Smooth muscle cell (in vitro differentiated cells): ENCODE measurements around the gene CYB561D2. TPM values are rescaled to one million over a fixed set of nuclear protein-coding genes. Genes with fewer than 3 reads are reported as not detected.

Experiments used
- DNase-seq: peaks from one replicate; lab custom pipeline; 2025; ENCODE audit not compliant: unreplicated experiment; lab: John Stamatoyannopoulos, UW
- H2AFZ ChIP-seq: fragments of 200-600 bp; sonication (generic); 2 replicates; pipeline ENCODE4 v1.6.0; 2016; ENCODE audit warnings: antibody characterized with exemption, low read depth, mild to moderate bottlenecking
- H3F3A ChIP-seq: fragments of 200-600 bp; sonication (generic); 2 replicates; pipeline ENCODE4 v1.6.0; 2017; ENCODE audit warnings: antibody characterized with exemption, low read depth
- H3K27ac ChIP-seq: fragments of 200-600 bp; sonication (generic); 2 replicates; pipeline ENCODE4 v1.5.1; 2016; ENCODE audit warnings: low read depth, mild to moderate bottlenecking
- H3K27me3 ChIP-seq: fragments of 200-600 bp; sonication (generic); 2 replicates; pipeline ENCODE4 v1.6.1; 2016; ENCODE audit warnings: low read depth, mild to moderate bottlenecking
- H3K36me3 ChIP-seq: fragments of 200-600 bp; sonication (generic); 2 replicates; pipeline ENCODE4 v1.5.1; 2016; ENCODE audit warnings: low read depth
- H3K4me1 ChIP-seq: fragments of 200-600 bp; sonication (generic); 2 replicates; pipeline ENCODE4 v1.5.1; 2016; ENCODE audit warnings: low read depth
- H3K4me2 ChIP-seq: fragments of 200-600 bp; sonication (generic); 2 replicates; pipeline ENCODE4 v1.6.0; 2016; ENCODE audit warnings: mild to moderate bottlenecking
- H3K4me3 ChIP-seq: fragments of 200-600 bp; sonication (generic); 2 replicates; pipeline ENCODE4 v1.5.1; 2016; ENCODE audit warnings: mild to moderate bottlenecking
- H3K79me2 ChIP-seq: fragments of 200-600 bp; sonication (generic); 2 replicates; pipeline ENCODE4 v1.6.0; 2016; ENCODE audit warnings: low read depth, mild to moderate bottlenecking
- H3K9ac ChIP-seq: fragments of 200-600 bp; sonication (generic); 2 replicates; pipeline ENCODE4 v1.6.0; 2016; ENCODE audit warnings: low read depth
- H3K9me3 ChIP-seq: fragments of 200-600 bp; sonication (generic); replicated peaks from 2 replicates; pipeline ENCODE4 v1.5.1; 2016; ENCODE audit warnings: low read depth
- H4K20me1 ChIP-seq: fragments of 200-600 bp; sonication (generic); 2 replicates; pipeline ENCODE4 v1.6.0; 2016; ENCODE audit warnings: low read depth
- WGBS: methylation state at CpG from one replicate; pipeline ENCODE4 v1.1.7; 2016; ENCODE audit warnings: low lambda C conversion rate; 5-methylcytosine and 5-hydroxymethylcytosine counted together
- polyA plus RNA-seq: library from polyadenylated mRNA; unstranded; fragments of >200 nt; fragmentation: Nextera tagmentation; extraction: Ambion mirVana; gene quantifications from 2 replicates; pipeline ENCODE4 v1.2.1, GENCODE V29; 2016
- total RNA-seq: library from RNA; depleted of rRNA; stranded (reverse); fragments of >200 nt; gene quantifications from 2 replicates; pipeline ENCODE4 v1.2.3, GENCODE V29; 2014
- TF ChIP-seq, protein P1 (sequence below): fragments of 200-600 bp; sonication (generic); IDR thresholded peaks from 2 replicates; pipeline ENCODE4 v1.5.1; 2017; ENCODE audit warnings: borderline replicate concordance, mild to moderate bottlenecking, antibody characterized with exemption; ENCODE audit not compliant: insufficient read depth, poor library complexity, severe bottlenecking

Gene CYB561D2
- total and polyA plus RNA-seq, 2 experiments from 2014 or later, result 21.6 to 22.6 TPM

GRCh38 chr3:50382722-50383121, 32.1 kb downstream of the CYB561D2 start:
- 93% methylated on average over 12 of the region's 12 CpGs for WGBS
- H3K4me3 ChIP-seq, result no peak overlapping the region
- H3K9me3 ChIP-seq, result no peaks in the 10 kb centered on the region
- H2AFZ ChIP-seq, result no peak overlapping the region
- no peaks in the 10 kb centered on the region for H3K27me3 ChIP-seq
- no peaks in the 10 kb centered on the region for H4K20me1 ChIP-seq
- no peaks in the 10 kb centered on the region for H3K79me2 ChIP-seq
- TF ChIP-seq, protein P1, sequence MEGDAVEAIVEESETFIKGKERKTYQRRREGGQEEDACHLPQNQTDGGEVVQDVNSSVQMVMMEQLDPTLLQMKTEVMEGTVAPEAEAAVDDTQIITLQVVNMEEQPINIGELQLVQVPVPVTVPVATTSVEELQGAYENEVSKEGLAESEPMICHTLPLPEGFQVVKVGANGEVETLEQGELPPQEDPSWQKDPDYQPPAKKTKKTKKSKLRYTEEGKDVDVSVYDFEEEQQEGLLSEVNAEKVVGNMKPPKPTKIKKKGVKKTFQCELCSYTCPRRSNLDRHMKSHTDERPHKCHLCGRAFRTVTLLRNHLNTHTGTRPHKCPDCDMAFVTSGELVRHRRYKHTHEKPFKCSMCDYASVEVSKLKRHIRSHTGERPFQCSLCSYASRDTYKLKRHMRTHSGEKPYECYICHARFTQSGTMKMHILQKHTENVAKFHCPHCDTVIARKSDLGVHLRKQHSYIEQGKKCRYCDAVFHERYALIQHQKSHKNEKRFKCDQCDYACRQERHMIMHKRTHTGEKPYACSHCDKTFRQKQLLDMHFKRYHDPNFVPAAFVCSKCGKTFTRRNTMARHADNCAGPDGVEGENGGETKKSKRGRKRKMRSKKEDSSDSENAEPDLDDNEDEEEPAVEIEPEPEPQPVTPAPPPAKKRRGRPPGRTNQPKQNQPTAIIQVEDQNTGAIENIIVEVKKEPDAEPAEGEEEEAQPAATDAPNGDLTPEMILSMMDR, result no peak
- H3K4me2 ChIP-seq, result no peak overlapping the region
- no peak for DNase-seq
- no peak overlapping the region for H3K9ac ChIP-seq
- H3K4me1 ChIP-seq, result no peaks in the 10 kb centered on the region
- H3F3A ChIP-seq, result no peaks in the 10 kb centered on the region
- H3K36me3 ChIP-seq, result no peaks in the 10 kb centered on the region
- no peak overlapping the region for H3K27ac ChIP-seq

- no peak for DNase-seq
These were observed 33.1 kb downstream of the CYB561D2 start for GRCh38 chr3:50383750-50384149.

GRCh38 chr3:50385754-50386153, 35.1 kb downstream of the CYB561D2 start:
- Histone ChIP-seq H3K4me2 (no peak overlapping the region), H4K20me1 (no peaks in the 10 kb centered on the region), H3K9ac (no peak overlapping the region), H3K27ac (no peak overlapping the region), H3K4me1 (no peaks in the 10 kb centered on the region), H3K4me3 (no peak overlapping the region), H3F3A (no peaks in the 10 kb centered on the region), H3K9me3 (no peaks in the 10 kb centered on the region), H3K36me3 (no peaks in the 10 kb centered on the region), H2AFZ (no peak overlapping the region), H3K79me2 (no peaks in the 10 kb centered on the region), H3K27me3 (no peaks in the 10 kb centered on the region)
- WGBS, result 90% methylated on average over 13 of the region's 13 CpGs
- no peak for DNase-seq
- TF ChIP-seq, protein P1, result no peak

More at GRCh38 chr3:50383750-50384149, 33.1 kb downstream of the CYB561D2 start:
- no peak overlapping the region for H3K4me3 ChIP-seq
- no peaks in the 10 kb centered on the region for H3K9me3 ChIP-seq
- H3K4me1 ChIP-seq, result no peaks in the 10 kb centered on the region
- no peak overlapping the region for H3K9ac ChIP-seq
- no peaks in the 10 kb centered on the region for H3F3A ChIP-seq
- H3K79me2 ChIP-seq, result no peaks in the 10 kb centered on the region
- no peaks in the 10 kb centered on the region for H3K27me3 ChIP-seq
- no peaks in the 10 kb centered on the region for H3K36me3 ChIP-seq
- 92% methylated on average over 6 of the region's 6 CpGs for WGBS
- no peak overlapping the region for H3K4me2 ChIP-seq
- TF ChIP-seq, protein P1, result no peak
- no peaks in the 10 kb centered on the region for H4K20me1 ChIP-seq
- no peak overlapping the region for H3K27ac ChIP-seq
- no peak overlapping the region for H2AFZ ChIP-seq

DNA sequence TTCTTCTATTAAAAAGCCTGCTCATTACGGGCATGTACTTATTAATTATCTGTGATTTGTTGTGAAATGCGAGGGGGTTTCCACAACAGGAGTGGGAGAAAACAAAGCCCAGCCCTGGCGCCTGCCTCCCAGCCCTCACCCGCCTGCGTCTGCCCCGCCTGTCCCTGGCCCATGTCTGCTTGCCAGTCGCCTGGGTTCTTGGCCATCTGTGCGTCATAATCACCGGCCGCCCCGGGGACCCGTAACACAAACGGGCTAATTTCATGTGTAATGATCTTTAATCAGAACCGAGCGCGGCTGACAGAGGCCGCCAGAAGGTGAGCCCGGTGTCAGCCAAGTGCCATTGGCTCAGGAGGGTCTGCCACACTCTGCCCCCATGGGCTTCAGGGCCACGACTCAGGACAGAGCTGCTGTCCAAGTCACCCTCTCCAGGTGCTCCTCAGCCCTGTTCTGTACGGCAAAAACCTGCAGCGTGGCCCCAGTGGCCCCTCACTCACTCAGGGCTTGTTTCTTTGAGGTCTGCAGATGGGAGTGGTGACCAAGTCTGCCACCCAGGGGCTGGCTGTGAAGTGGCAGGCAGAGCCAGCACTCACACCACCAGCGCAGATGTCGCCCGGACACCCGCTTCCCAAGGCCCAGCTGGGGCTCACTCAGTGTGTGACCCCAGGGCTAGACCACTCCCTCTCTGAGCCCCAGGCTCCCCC, 37.5 kb downstream of the CYB561D2 start:
- Histone ChIP-seq H3K27me3 (no peaks in the 10 kb centered on the region), H3K36me3 (no peaks in the 10 kb centered on the region), H3K27ac (no peak overlapping the region), H4K20me1 (no peaks in the 10 kb centered on the region), H2AFZ (no peak overlapping the region), H3F3A (no peaks in the 10 kb centered on the region), H3K4me3 (no peak overlapping the region), H3K4me1 (no peaks in the 10 kb centered on the region), H3K4me2 (no peak overlapping the region), H3K79me2 (no peaks in the 10 kb centered on the region), H3K9ac (no peak overlapping the region), H3K9me3 (no peaks in the 10 kb centered on the region)
- WGBS, result 85% methylated on average over 25 of the region's 25 CpGs
- DNase-seq, result no peak
- TF ChIP-seq, protein P1, result peak; percentile 18
